Neural crest cell (in vitro differentiated cells): ENCODE data around the gene MBOAT1. TPM values are rescaled to one million over a fixed set of nuclear protein-coding genes. Genes with fewer than 3 reads are reported as not detected.
"Not testable (repeated sequence)": the region's sequence is repeated elsewhere in the genome, so short reads cannot be mapped to it uniquely, and the experiment has no call there.

Source experiments
- DNase-seq: peaks from one replicate; pipeline ENCODE4 v3.0.0; 2021; ENCODE audit warnings: low read depth, mixed read lengths, low spot score
- H3K27ac Mint-ChIP-seq: one replicate; pipeline ENCODE4 v1.8.0; 2021; ENCODE audit warnings: mild to moderate bottlenecking, mixed read lengths; ENCODE audit not compliant: unreplicated experiment
- H3K27me3 Mint-ChIP-seq: 2 replicates; pipeline ENCODE4 v1.8.0; 2021; ENCODE audit warnings: low read depth, mild to moderate bottlenecking, mixed read lengths
- H3K36me3 Mint-ChIP-seq: 2 replicates; pipeline ENCODE4 v1.8.0; 2021; ENCODE audit warnings: low read depth, mild to moderate bottlenecking, mixed read lengths
- H3K4me1 Mint-ChIP-seq: 2 replicates; pipeline ENCODE4 v1.8.0; 2021; ENCODE audit warnings: mixed read lengths
- H3K4me3 Mint-ChIP-seq: one replicate; pipeline ENCODE4 v1.8.0; 2021; ENCODE audit warnings: mild to moderate bottlenecking, mixed read lengths
- H3K9me3 Mint-ChIP-seq: 2 replicates; pipeline ENCODE4 v1.8.0; 2021; ENCODE audit warnings: mixed read lengths
- CTCF ChIP-seq: fragments of 200-600 bp; sonication (generic); conservative IDR thresholded peaks from 2 replicates; pipeline ENCODE4 v1.5.0; 2021; ENCODE audit warnings: antibody characterized with exemption, mild to moderate bottlenecking
- total RNA-seq: library from RNA; stranded (reverse); gene quantifications from 2 replicates; pipeline ENCODE4 v1.2.1, GENCODE V29; 2021

Gene MBOAT1
- total RNA-seq, 1 donor from 2014 or later: 11.4 TPM

DNA sequence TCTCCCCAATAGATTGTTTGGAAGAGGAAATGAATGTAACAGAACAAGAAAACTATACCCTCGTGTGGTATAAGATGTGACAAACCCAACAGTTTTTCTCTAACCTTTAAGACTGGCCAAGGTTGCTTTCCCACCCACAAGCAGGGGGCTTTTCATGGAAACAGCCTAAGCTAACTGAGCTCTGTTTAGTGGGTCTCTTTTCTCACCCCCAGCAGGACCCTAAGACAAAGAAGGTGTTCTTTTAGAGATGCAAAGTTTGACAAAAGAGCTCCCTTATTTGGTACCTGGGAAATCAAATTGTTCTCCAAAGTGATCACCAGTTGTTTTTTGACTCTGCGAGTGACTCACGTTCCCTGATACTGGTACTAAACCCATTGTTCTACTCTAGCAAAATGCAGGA, 59.1 kb downstream of the MBOAT1 start:
- DNase-seq: no peak
- TF ChIP-seq CTCF: no peak
- H3K4me3 Mint-ChIP-seq: no peak overlapping the region
- H3K27me3 Mint-ChIP-seq: no peaks in the 10 kb centered on the region
- H3K36me3 Mint-ChIP-seq: peaks cover 2% of the 10 kb centered on the region
- no peak overlapping the region for H3K27ac Mint-ChIP-seq
- peaks cover 4% of the 10 kb centered on the region for H3K9me3 Mint-ChIP-seq
- peaks cover 4% of the 10 kb centered on the region for H3K4me1 Mint-ChIP-seq

DNA sequence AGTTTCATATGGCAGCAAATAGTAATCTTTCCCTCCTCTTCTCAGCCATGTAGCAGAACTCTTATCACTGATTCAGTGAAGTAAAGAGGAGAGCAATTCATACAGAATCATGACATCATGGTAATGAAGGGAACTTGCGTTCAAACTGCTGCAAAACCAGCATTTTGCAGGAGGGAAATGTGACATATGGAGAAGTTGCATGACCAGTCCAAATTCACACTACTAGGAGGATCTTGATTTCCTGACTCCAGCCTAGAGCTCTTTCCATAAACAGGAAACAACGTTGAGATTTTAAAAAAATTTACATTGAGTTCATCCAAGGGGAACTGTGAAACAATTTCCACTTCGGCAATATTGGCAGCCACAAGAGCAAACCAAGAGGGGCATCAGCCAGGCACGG, 63.8 kb downstream of the MBOAT1 start:
- no peak overlapping the region for H3K27ac Mint-ChIP-seq
- no peaks in the 10 kb centered on the region for H3K27me3 Mint-ChIP-seq
- no peak for TF ChIP-seq CTCF
- H3K36me3 Mint-ChIP-seq: peaks cover 5% of the 10 kb centered on the region
- no peak for DNase-seq
- peaks cover 2% of the 10 kb centered on the region for H3K9me3 Mint-ChIP-seq
- H3K4me3 Mint-ChIP-seq: no peak overlapping the region
- H3K4me1 Mint-ChIP-seq: peaks cover 4% of the 10 kb centered on the region

DNA sequence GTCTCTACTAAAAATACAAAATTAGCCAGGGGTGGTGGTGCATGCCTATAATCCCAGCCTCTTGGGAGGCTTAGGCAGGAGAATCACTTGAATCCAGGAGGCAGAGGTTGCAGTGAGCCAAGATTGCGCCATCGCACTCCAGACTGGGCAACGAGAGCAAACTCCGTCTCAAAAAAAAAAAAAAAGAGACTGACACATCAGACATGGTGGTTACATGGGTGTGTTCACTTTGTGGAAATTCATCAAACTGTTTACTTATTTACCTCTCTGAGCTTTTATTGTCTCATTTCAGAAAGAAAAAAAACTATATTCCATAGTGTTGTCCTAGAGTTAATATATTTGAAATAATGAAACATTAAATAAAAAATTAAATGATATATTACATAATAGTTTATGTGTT, 64.8 kb downstream of the MBOAT1 start:
- no peak overlapping the region for H3K4me3 Mint-ChIP-seq
- peaks cover under 1% of the 10 kb centered on the region for H3K9me3 Mint-ChIP-seq
- H3K27ac Mint-ChIP-seq: no peak overlapping the region
- H3K36me3 Mint-ChIP-seq: peaks cover 3% of the 10 kb centered on the region
- no peaks in the 10 kb centered on the region for H3K27me3 Mint-ChIP-seq
- DNase-seq: no peak
- TF ChIP-seq CTCF: no peak
- H3K4me1 Mint-ChIP-seq: peaks cover 4% of the 10 kb centered on the region

- not testable (repeated sequence) for H3K9me3 Mint-ChIP-seq, H3K4me3 Mint-ChIP-seq, H3K27me3 Mint-ChIP-seq, H3K36me3 Mint-ChIP-seq, DNase-seq, H3K4me1 Mint-ChIP-seq, H3K27ac Mint-ChIP-seq
Observed at GRCh38 chr6:20146831-20147230, 65.4 kb downstream of the MBOAT1 start.

GRCh38 chr6:20146291-20146690, 66.0 kb downstream of the MBOAT1 start:
- Mint-ChIP-seq H3K27ac (no peak overlapping the region), H3K4me3 (no peak overlapping the region), H3K27me3 (no peaks in the 10 kb centered on the region), H3K4me1 (peaks cover 4% of the 10 kb centered on the region), H3K9me3 (no peaks in the 10 kb centered on the region), H3K36me3 (peaks cover 3% of the 10 kb centered on the region)
- TF ChIP-seq CTCF: no peak
- no peak for DNase-seq

GRCh38 chr6:20142866-20143265, 69.4 kb downstream of the MBOAT1 start:
- no peak for DNase-seq
- Mint-ChIP-seq H3K27ac (no peak overlapping the region), H3K27me3 (no peaks in the 10 kb centered on the region), H3K4me3 (no peak overlapping the region), H3K36me3 (peaks cover 5% of the 10 kb centered on the region), H3K9me3 (no peaks in the 10 kb centered on the region), H3K4me1 (no peaks in the 10 kb centered on the region)
- no peak for TF ChIP-seq CTCF
